GM23338 (cell line): ENCODE measurements around the gene ADIG. TPM values are rescaled to one million over a fixed set of nuclear protein-coding genes. Genes with fewer than 3 reads are reported as not detected.

Experiments
- ATAC-seq: fragments of 200-7000 bp; cut with Tn5 transposase; 3 replicates; pipeline ENCODE4 v1.9.1; 2020
- DNase-seq: peaks from one replicate; pipeline ENCODE4 v3.0.0-alpha.2; 2015; ENCODE audit warnings: low spot score
- H2AFZ ChIP-seq: fragments of 200-600 bp; sonication (generic); 2 replicates; pipeline ENCODE4 v1.8.0; 2016; ENCODE audit warnings: antibody characterized with exemption, mild to moderate bottlenecking, moderate library complexity
- H3F3A ChIP-seq: fragments of 200-600 bp; sonication (generic); replicated peaks from 2 replicates; pipeline ENCODE4 v1.8.0; 2017; ENCODE audit warnings: antibody characterized with exemption, mixed run types, low read depth
- H3K27ac ChIP-seq: fragments of 200-600 bp; sonication (generic); 2 replicates; pipeline ENCODE4 v1.6.1; 2016; ENCODE audit warnings: low read depth
- H3K27me3 ChIP-seq: fragments of 200-600 bp; sonication (generic); 2 replicates; pipeline ENCODE4 v1.8.0; 2016; ENCODE audit warnings: mild to moderate bottlenecking, mixed run types, moderate library complexity; ENCODE audit not compliant: insufficient read depth
- H3K36me3 ChIP-seq: fragments of 200-600 bp; sonication (generic); 2 replicates; pipeline ENCODE4 v1.8.0; 2016; ENCODE audit warnings: mild to moderate bottlenecking; ENCODE audit not compliant: insufficient read depth
- H3K4me1 ChIP-seq: fragments of 200-600 bp; sonication (generic); 2 replicates; pipeline ENCODE4 v1.8.0; 2016; ENCODE audit warnings: mild to moderate bottlenecking, moderate library complexity; ENCODE audit not compliant: insufficient read depth
- H3K4me2 ChIP-seq: fragments of 200-600 bp; sonication (generic); 2 replicates; pipeline ENCODE4 v1.7.1; 2017; ENCODE audit warnings: mixed run types
- H3K4me3 ChIP-seq: fragments of 200-600 bp; sonication (generic); 2 replicates; pipeline ENCODE4 v1.6.1; 2016; ENCODE audit warnings: mixed run types
- H3K79me2 ChIP-seq: fragments of 200-600 bp; sonication (generic); replicated peaks from 2 replicates; pipeline ENCODE4 v1.8.0; 2017; ENCODE audit warnings: mild to moderate bottlenecking; ENCODE audit not compliant: insufficient read depth
- H3K9me2 ChIP-seq: fragments of 200-600 bp; sonication (generic); 2 replicates; pipeline ENCODE4 v1.8.0; 2017; ENCODE audit not compliant: insufficient read depth
- H4K20me1 ChIP-seq: fragments of 200-600 bp; sonication (generic); replicated peaks from 2 replicates; pipeline ENCODE4 v1.8.0; 2017; ENCODE audit warnings: mild to moderate bottlenecking; ENCODE audit not compliant: insufficient read depth
- H3K27ac Mint-ChIP-seq: 2 replicates; pipeline ENCODE4 v1.8.0; 2020; ENCODE audit warnings: inconsistent platforms, mild to moderate bottlenecking, moderate library complexity, mixed read lengths
- H3K27me3 Mint-ChIP-seq: 3 replicates; pipeline ENCODE4 v1.8.0; 2022; ENCODE audit warnings: low read depth, mild to moderate bottlenecking, moderate library complexity, mixed read lengths, inconsistent platforms; ENCODE audit not compliant: insufficient read depth, poor library complexity
- H3K36me3 Mint-ChIP-seq: 3 replicates; pipeline ENCODE4 v1.8.0; 2021; ENCODE audit warnings: low read depth, mild to moderate bottlenecking, inconsistent platforms, moderate library complexity, mixed read lengths
- H3K4me1 Mint-ChIP-seq: 3 replicates; pipeline ENCODE4 v1.8.0; 2020; ENCODE audit warnings: mild to moderate bottlenecking, inconsistent platforms, mixed read lengths
- H3K4me3 Mint-ChIP-seq: 3 replicates; pipeline ENCODE4 v1.8.0; 2021; ENCODE audit warnings: moderate library complexity, mild to moderate bottlenecking, inconsistent platforms, mixed read lengths
- H3K9me3 Mint-ChIP-seq: 3 replicates; pipeline ENCODE4 v1.8.0; 2020; ENCODE audit warnings: moderate library complexity, mild to moderate bottlenecking, inconsistent platforms, mixed read lengths
- EZH2 ChIP-seq: fragments of 200-600 bp; sonication (generic); IDR thresholded peaks from one replicate; pipeline ENCODE4 v1.8.0; 2017; ENCODE audit warnings: antibody characterized with exemption, mild to moderate bottlenecking, low read depth; ENCODE audit not compliant: unreplicated experiment
- JUNB ChIP-seq: IDR thresholded peaks from one replicate; pipeline ENCODE4 v1.6.1; 2016; ENCODE audit warnings: antibody characterized with exemption; ENCODE audit not compliant: unreplicated experiment
- polyA plus RNA-seq: library from polyadenylated mRNA; unstranded; fragments of >200 nt; fragmentation: Nextera tagmentation; extraction: Ambion mirVana; gene quantifications from 2 replicates; pipeline ENCODE4 v1.2.1, GENCODE V29; 2016
- total RNA-seq: library from RNA; depleted of rRNA; stranded (reverse); fragments of >200 nt; shearing (Covaris generic); gene quantifications from 2 replicates; pipeline ENCODE4 v1.2.3, GENCODE V29; 2014
- TF ChIP-seq, protein P1 (sequence below): fragments of 250-450 bp; sonication (Bioruptor Pico); IDR thresholded peaks from 2 replicates; pipeline ENCODE4 v1.5.0; 2020; ENCODE audit warnings: mild to moderate bottlenecking, moderate library complexity
- TF ChIP-seq, protein P2 (sequence below): IDR thresholded peaks from one replicate; pipeline ENCODE4 v1.6.1; 2018; ENCODE audit warnings: antibody characterized with exemption; ENCODE audit not compliant: unreplicated experiment

ADIG gene
- total and polyA plus RNA-seq, 2 experiments from 2014 or later, result not detected

DNA sequence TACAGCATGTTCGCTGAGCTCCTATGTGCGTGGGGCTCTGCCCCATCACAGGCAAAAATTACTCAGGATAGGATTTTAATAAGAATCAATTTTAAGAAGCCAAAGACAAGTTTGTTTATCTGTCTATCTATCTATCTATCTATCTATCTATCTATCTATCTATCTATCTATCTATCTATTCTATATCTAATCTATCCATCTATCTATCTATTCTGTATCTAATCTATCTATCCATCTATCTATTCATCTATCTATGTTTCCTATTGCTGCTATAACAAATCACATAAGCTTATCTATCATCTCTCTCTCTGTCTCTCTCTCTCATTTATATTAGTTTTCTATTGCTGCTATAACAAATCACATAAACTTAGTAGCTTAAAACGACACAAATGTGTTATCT, 22.3 kb downstream of the ADIG start (continued):
- TF ChIP-seq EZH2, result no peak
- no peak for TF ChIP-seq JUNB
- TF ChIP-seq, protein P1, sequence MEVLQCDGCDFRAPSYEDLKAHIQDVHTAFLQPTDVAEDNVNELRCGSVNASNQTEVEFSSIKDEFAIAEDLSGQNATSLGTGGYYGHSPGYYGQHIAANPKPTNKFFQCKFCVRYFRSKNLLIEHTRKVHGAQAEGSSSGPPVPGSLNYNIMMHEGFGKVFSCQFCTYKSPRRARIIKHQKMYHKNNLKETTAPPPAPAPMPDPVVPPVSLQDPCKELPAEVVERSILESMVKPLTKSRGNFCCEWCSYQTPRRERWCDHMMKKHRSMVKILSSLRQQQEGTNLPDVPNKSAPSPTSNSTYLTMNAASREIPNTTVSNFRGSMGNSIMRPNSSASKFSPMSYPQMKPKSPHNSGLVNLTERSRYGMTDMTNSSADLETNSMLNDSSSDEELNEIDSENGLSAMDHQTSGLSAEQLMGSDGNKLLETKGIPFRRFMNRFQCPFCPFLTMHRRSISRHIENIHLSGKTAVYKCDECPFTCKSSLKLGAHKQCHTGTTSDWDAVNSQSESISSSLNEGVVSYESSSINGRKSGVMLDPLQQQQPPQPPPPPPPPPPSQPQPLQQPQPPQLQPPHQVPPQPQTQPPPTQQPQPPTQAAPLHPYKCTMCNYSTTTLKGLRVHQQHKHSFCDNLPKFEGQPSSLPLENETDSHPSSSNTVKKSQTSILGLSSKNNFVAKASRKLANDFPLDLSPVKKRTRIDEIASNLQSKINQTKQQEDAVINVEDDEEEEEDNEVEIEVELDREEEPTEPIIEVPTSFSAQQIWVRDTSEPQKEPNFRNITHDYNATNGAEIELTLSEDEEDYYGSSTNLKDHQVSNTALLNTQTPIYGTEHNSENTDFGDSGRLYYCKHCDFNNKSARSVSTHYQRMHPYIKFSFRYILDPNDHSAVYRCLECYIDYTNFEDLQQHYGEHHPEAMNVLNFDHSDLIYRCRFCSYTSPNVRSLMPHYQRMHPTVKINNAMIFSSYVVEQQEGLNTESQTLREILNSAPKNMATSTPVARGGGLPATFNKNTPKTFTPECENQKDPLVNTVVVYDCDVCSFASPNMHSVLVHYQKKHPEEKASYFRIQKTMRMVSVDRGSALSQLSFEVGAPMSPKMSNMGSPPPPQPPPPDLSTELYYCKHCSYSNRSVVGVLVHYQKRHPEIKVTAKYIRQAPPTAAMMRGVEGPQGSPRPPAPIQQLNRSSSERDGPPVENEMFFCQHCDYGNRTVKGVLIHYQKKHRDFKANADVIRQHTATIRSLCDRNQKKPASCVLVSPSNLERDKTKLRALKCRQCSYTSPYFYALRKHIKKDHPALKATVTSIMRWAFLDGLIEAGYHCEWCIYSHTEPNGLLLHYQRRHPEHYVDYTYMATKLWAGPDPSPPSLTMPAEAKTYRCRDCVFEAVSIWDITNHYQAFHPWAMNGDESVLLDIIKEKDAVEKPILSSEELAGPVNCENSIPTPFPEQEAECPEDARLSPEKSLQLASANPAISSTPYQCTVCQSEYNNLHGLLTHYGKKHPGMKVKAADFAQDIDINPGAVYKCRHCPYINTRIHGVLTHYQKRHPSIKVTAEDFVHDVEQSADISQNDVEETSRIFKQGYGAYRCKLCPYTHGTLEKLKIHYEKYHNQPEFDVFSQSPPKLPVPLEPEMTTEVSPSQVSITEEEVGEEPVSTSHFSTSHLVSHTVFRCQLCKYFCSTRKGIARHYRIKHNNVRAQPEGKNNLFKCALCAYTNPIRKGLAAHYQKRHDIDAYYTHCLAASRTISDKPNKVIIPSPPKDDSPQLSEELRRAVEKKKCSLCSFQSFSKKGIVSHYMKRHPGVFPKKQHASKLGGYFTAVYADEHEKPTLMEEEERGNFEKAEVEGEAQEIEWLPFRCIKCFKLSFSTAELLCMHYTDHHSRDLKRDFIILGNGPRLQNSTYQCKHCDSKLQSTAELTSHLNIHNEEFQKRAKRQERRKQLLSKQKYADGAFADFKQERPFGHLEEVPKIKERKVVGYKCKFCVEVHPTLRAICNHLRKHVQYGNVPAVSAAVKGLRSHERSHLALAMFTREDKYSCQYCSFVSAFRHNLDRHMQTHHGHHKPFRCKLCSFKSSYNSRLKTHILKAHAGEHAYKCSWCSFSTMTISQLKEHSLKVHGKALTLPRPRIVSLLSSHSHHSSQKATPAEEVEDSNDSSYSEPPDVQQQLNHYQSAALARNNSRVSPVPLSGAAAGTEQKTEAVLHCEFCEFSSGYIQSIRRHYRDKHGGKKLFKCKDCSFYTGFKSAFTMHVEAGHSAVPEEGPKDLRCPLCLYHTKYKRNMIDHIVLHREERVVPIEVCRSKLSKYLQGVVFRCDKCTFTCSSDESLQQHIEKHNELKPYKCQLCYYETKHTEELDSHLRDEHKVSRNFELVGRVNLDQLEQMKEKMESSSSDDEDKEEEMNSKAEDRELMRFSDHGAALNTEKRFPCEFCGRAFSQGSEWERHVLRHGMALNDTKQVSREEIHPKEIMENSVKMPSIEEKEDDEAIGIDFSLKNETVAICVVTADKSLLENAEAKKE (CRISPR knock-in tag), result no peak

DNA sequence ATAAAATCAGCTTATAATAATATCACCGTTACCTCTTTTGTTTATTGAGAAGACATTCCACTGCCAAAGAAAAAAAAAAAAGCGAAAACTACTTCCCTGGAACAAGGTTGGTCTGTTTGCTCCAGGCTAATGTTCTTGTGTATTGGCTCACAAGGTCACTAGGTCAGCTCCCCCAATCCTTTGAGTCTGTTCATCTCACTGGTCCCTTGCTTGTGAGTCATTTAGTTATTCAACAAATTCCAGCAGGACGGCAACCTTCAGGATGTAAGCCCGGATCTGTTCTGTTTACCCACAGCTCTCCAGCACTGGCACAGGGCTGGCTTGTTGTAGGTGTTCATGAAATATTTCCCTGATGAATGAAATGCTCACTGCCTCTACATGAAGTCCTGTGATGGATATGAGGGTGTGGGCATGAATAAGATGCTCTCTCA, 23.9 kb downstream of the ADIG start:
- Histone ChIP-seq H3K79me2 (no peaks in the 10 kb centered on the region), H3K27me3 (peaks cover 22% of the 10 kb centered on the region), H3K4me2 (no peak overlapping the region), H3K4me3 (no peak overlapping the region), H2AFZ (no peak overlapping the region), H3K36me3 (no peaks in the 10 kb centered on the region), H3K27ac (no peak overlapping the region), H3K4me1 (peaks cover 18% of the 10 kb centered on the region), H3F3A (no peaks in the 10 kb centered on the region), H4K20me1 (no peaks in the 10 kb centered on the region), H3K9me2 (no peaks in the 10 kb centered on the region)
- H3K36me3 Mint-ChIP-seq, result no peaks in the 10 kb centered on the region
- DNase-seq (no peak), ATAC-seq (no peak)
- peaks cover 32% of the 10 kb centered on the region for H3K4me1 Mint-ChIP-seq
- H3K4me3 Mint-ChIP-seq, result no peak overlapping the region
- TF ChIP-seq, protein P2, sequence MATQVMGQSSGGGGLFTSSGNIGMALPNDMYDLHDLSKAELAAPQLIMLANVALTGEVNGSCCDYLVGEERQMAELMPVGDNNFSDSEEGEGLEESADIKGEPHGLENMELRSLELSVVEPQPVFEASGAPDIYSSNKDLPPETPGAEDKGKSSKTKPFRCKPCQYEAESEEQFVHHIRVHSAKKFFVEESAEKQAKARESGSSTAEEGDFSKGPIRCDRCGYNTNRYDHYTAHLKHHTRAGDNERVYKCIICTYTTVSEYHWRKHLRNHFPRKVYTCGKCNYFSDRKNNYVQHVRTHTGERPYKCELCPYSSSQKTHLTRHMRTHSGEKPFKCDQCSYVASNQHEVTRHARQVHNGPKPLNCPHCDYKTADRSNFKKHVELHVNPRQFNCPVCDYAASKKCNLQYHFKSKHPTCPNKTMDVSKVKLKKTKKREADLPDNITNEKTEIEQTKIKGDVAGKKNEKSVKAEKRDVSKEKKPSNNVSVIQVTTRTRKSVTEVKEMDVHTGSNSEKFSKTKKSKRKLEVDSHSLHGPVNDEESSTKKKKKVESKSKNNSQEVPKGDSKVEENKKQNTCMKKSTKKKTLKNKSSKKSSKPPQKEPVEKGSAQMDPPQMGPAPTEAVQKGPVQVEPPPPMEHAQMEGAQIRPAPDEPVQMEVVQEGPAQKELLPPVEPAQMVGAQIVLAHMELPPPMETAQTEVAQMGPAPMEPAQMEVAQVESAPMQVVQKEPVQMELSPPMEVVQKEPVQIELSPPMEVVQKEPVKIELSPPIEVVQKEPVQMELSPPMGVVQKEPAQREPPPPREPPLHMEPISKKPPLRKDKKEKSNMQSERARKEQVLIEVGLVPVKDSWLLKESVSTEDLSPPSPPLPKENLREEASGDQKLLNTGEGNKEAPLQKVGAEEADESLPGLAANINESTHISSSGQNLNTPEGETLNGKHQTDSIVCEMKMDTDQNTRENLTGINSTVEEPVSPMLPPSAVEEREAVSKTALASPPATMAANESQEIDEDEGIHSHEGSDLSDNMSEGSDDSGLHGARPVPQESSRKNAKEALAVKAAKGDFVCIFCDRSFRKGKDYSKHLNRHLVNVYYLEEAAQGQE, result no peak
- H3K27me3 Mint-ChIP-seq, result peaks cover 3% of the 10 kb centered on the region
- H3K9me3 Mint-ChIP-seq, result no peaks in the 10 kb centered on the region
- no peak overlapping the region for H3K27ac Mint-ChIP-seq
